Measurements from ENCODE around the gene NTRK3.

NTRK3 gene

GRCh38 chr15:87973501-87974215 lies 282.9 kb downstream of the NTRK3 start:
- in situ Hi-C loops (cut with HindIII; ENCODE audit: low sequenced_read_pairs) = no loop called here
- DNase-seq (ENCODE audit: low read depth) = no peak
- no peak overlapping the region for H3K4me3 ChIP-seq (ENCODE audit: low read depth, low read length)
- TF ChIP-seq, protein P1, sequence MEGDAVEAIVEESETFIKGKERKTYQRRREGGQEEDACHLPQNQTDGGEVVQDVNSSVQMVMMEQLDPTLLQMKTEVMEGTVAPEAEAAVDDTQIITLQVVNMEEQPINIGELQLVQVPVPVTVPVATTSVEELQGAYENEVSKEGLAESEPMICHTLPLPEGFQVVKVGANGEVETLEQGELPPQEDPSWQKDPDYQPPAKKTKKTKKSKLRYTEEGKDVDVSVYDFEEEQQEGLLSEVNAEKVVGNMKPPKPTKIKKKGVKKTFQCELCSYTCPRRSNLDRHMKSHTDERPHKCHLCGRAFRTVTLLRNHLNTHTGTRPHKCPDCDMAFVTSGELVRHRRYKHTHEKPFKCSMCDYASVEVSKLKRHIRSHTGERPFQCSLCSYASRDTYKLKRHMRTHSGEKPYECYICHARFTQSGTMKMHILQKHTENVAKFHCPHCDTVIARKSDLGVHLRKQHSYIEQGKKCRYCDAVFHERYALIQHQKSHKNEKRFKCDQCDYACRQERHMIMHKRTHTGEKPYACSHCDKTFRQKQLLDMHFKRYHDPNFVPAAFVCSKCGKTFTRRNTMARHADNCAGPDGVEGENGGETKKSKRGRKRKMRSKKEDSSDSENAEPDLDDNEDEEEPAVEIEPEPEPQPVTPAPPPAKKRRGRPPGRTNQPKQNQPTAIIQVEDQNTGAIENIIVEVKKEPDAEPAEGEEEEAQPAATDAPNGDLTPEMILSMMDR (IDR thresholded peaks at IDR 0.05; ENCODE audit: low read depth, low read length, missing control alignments) = no peak

- DNase-seq (ENCODE audit: low read depth) = no peak
- TF ChIP-seq, protein P1 (IDR thresholded peaks at IDR 0.05; ENCODE audit: low read depth, low read length, missing control alignments) = no peak
- in situ Hi-C loops (cut with HindIII; ENCODE audit: low sequenced_read_pairs) = no loop called here
- no peak overlapping the region for H3K4me3 ChIP-seq (ENCODE audit: low read depth, low read length)
Measured at GRCh38 chr15:87971076-87971475, 285.5 kb downstream of the NTRK3 start.

GRCh38 chr15:87967951-87968350 lies 288.6 kb downstream of the NTRK3 start:
- in situ Hi-C loops (cut with HindIII; ENCODE audit: low sequenced_read_pairs) = loop anchor here (5.0 kb wide), 1 partner anchor 61 kb away; no protein-coding TSS in a partner anchor
- H3K4me3 ChIP-seq (ENCODE audit: low read depth, low read length) = no peak overlapping the region
- DNase-seq (ENCODE audit: low read depth) = no peak
- TF ChIP-seq, protein P1 (IDR thresholded peaks at IDR 0.05; ENCODE audit: low read depth, low read length, missing control alignments) = no peak

DNA sequence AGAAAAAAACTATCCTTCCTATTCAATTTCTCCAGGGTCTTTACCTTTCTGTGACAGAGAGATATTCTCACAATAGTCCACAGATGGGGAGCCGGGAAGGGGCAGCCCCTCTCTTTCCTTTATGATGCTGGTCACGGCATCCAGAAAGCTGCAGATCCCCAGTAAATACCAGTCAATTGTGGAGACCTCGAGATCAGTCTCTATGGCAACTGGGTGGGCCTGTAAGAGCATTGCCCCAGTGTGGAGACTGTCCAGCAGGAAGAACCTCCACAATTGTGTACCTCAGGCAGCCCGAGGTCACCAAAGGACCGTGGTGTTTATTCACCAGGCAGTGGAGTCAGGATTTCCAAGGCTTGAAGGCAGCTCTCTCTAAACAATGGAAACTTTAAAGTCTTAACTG lies 291.2 kb downstream of the NTRK3 start:
- TF ChIP-seq, protein P1 (IDR thresholded peaks at IDR 0.05; ENCODE audit: low read depth, low read length, missing control alignments) = no peak
- H3K4me3 ChIP-seq (ENCODE audit: low read depth, low read length) = no peak overlapping the region
- in situ Hi-C loops (cut with HindIII; ENCODE audit: low sequenced_read_pairs) = loop anchor here (5.0 kb wide), 1 partner anchor 58 kb away; no protein-coding TSS in a partner anchor
- no peak for DNase-seq (ENCODE audit: low read depth)

GRCh38 chr15:87962428-87962827 lies 294.1 kb downstream of the NTRK3 start:
- no peak for DNase-seq (ENCODE audit: low read depth)
- TF ChIP-seq, protein P1 (IDR thresholded peaks at IDR 0.05; ENCODE audit: low read depth, low read length, missing control alignments) = no peak
- in situ Hi-C loops (cut with HindIII; ENCODE audit: low sequenced_read_pairs) = no loop called here
- H3K4me3 ChIP-seq (ENCODE audit: low read depth, low read length) = no peak overlapping the region

- in situ Hi-C loops (cut with HindIII; ENCODE audit: low sequenced_read_pairs) = no loop called here
- TF ChIP-seq, protein P1 (IDR thresholded peaks at IDR 0.05; ENCODE audit: low read depth, low read length, missing control alignments) = no peak
- no peak for DNase-seq (ENCODE audit: low read depth)
- no peak overlapping the region for H3K4me3 ChIP-seq (ENCODE audit: low read depth, low read length)
Measured at GRCh38 chr15:87961851-87962420, 294.6 kb downstream of the NTRK3 start.
